NCI-H1105 (cell line): Measurements from ENCODE around the gene ANKH.
"Not testable (repeated sequence)": the region's sequence is repeated elsewhere in the genome, so short reads cannot be mapped to it uniquely, and the experiment has no call there.

Experiments
- DNase-seq: peaks from one replicate; lab custom pipeline; 2025; lab: John Stamatoyannopoulos, UW

The ANKH gene

GRCh38 chr5:14826714-14827113, 44.9 kb downstream of the ANKH start:
- no peak for DNase-seq

- DNase-seq = no peak
Observed at GRCh38 chr5:14825977-14826376, 45.6 kb downstream of the ANKH start.

GRCh38 chr5:14824499-14824898, 47.1 kb downstream of the ANKH start:
- DNase-seq = no peak

GRCh38 chr5:14821100-14821845, 50.3 kb downstream of the ANKH start:
- DNase-seq = no peak

- no peak for DNase-seq
Observed at GRCh38 chr5:14818931-14819790, 52.4 kb downstream of the ANKH start.

GRCh38 chr5:14817762-14818136, 53.8 kb downstream of the ANKH start:
- DNase-seq = not testable (repeated sequence)

- DNase-seq = no peak
Observed at GRCh38 chr5:14816999-14817761, 54.4 kb downstream of the ANKH start.

- no peak for DNase-seq
Observed at GRCh38 chr5:14816374-14816998, 55.1 kb downstream of the ANKH start.

GRCh38 chr5:14813747-14814146, 57.8 kb downstream of the ANKH start:
- DNase-seq = no peak

- DNase-seq = no peak
Observed at GRCh38 chr5:14812166-14812565, 59.4 kb downstream of the ANKH start.

GRCh38 chr5:14810928-14811572, 60.5 kb downstream of the ANKH start:
- no peak for DNase-seq

GRCh38 chr5:14810282-14810681, 61.3 kb downstream of the ANKH start:
- DNase-seq = no peak

- no peak for DNase-seq
Observed at GRCh38 chr5:14809369-14810155, 62.0 kb downstream of the ANKH start.

- DNase-seq = no peak
Observed at GRCh38 chr5:14807471-14807870, 64.1 kb downstream of the ANKH start.

- DNase-seq = no peak
Observed at GRCh38 chr5:14806456-14806855, 65.1 kb downstream of the ANKH start.

GRCh38 chr5:14802541-14802940, 69.0 kb downstream of the ANKH start:
- DNase-seq = no peak

GRCh38 chr5:14801792-14802191, 69.8 kb downstream of the ANKH start:
- no peak for DNase-seq

GRCh38 chr5:14797385-14797784, 74.2 kb downstream of the ANKH start:
- not testable (repeated sequence) for DNase-seq

GRCh38 chr5:14794583-14795230, 76.9 kb downstream of the ANKH start:
- DNase-seq = no peak

GRCh38 chr5:14793851-14794250, 77.7 kb downstream of the ANKH start:
- DNase-seq = no peak
